ENCODE measurements around the gene ZNF441.

DNA sequence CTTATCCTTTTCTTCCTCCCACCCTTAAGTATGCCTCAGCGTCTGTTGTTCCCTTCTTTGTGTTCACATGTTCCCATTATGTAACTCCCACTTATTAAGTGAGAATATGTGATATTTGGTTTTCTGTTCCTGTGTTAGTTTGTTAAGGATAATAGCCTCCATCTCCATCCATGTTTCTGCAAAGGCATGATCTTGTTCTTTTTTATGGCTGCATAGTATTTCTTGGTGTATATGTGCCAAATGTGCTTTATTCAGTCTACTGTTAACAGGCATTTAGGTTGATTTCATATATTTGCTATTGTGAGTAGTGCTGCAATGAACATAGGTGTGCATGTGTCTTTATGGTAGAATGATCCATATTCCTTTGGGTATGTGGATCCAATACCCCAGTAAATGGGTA, 3.2 kb upstream of the ZNF441 start:
- no peak for TF ChIP-seq EP300 (IDR thresholded peaks at IDR 0.05)
- TF ChIP-seq, protein P1, sequence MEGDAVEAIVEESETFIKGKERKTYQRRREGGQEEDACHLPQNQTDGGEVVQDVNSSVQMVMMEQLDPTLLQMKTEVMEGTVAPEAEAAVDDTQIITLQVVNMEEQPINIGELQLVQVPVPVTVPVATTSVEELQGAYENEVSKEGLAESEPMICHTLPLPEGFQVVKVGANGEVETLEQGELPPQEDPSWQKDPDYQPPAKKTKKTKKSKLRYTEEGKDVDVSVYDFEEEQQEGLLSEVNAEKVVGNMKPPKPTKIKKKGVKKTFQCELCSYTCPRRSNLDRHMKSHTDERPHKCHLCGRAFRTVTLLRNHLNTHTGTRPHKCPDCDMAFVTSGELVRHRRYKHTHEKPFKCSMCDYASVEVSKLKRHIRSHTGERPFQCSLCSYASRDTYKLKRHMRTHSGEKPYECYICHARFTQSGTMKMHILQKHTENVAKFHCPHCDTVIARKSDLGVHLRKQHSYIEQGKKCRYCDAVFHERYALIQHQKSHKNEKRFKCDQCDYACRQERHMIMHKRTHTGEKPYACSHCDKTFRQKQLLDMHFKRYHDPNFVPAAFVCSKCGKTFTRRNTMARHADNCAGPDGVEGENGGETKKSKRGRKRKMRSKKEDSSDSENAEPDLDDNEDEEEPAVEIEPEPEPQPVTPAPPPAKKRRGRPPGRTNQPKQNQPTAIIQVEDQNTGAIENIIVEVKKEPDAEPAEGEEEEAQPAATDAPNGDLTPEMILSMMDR (IDR thresholded peaks at IDR 0.05), result no peak
- TF ChIP-seq POLR2AphosphoS5 (IDR thresholded peaks at IDR 0.05), result no peak
- TF ChIP-seq POLR2A (IDR thresholded peaks at IDR 0.05), result no peak

Data from stomach (tissue), 4 donors.